Measurements from ENCODE around the gene TGM1. TPM values are rescaled to one million over a fixed set of nuclear protein-coding genes. Genes with fewer than 3 reads are reported as not detected.

TGM1 gene
- polyA plus RNA-seq, 2 of the 4 experiments (the other 2 are of a cell fraction): 0.61 to 1.3 TPM

GRCh38 chr14:24243336-24243836 lies 19.6 kb downstream of the TGM1 start (continued):
- TF ChIP-seq HOXA7 (CRISPR knock-in tag; IDR thresholded peaks at IDR 0.05): no peak
- TF ChIP-seq SMC3 (IDR thresholded peaks at IDR 0.05): no peak
- no peak for TF ChIP-seq BHLHE40 (IDR thresholded peaks at IDR 0.05; ENCODE audit: low read depth, low read length)
- no peak for TF ChIP-seq SREBF2 (IDR thresholded peaks at IDR 0.05)
- no peak for TF ChIP-seq ATOH8 (CRISPR knock-in tag; IDR thresholded peaks at IDR 0.05; ENCODE audit: low read depth)

GRCh38 chr14:24241829-24242443 lies 21.0 kb downstream of the TGM1 start:
- Histone ChIP-seq H3K27ac (peak overlapping the region; percentile 89 to 99), H3K4me3 (peak overlapping the region; percentile 64), H3K4me2 (peak overlapping the region; percentile 78), H3K4me1 (peaks cover 11% of the 10 kb centered on the region), H3K9me3 (no peaks in the 10 kb centered on the region)
- POLR2A ChIA-PET: interaction anchor here (0.6 to 2.5 kb wide), 32 partner anchors 8 to 200 kb away, joined by 3 to 53 read pairs (median 5); partner anchors contain the start of genes CBLN3, CHMP4A, CIDEB and DHRS1
- DNase-seq (ENCODE audit: low read depth in 1 of 2, low spot score in 1 of 2) (peak in 1 of 2 experiments; percentile 97), ATAC-seq (peak; percentile 89 to 93), FAIRE-seq (no peak)
- TF ChIP-seq NPAS2 (CRISPR knock-in tag; IDR thresholded peaks at IDR 0.05; ENCODE audit: borderline replicate concordance) (no peak), CTCF (IDR thresholded peaks at IDR 0.05) (no peak), CBX2 (IDR thresholded peaks at IDR 0.05; ENCODE audit: borderline replicate concordance, low read depth) (no peak), HEYL (CRISPR knock-in tag; IDR thresholded peaks at IDR 0.05) (no peak), RAD21 (conservative IDR thresholded peaks at IDR 0.05 in 1 of 2, IDR thresholded peaks at IDR 0.05 in 1 of 2) (no peak), SREBF2 (IDR thresholded peaks at IDR 0.05) (no peak), ATOH8 (CRISPR knock-in tag; IDR thresholded peaks at IDR 0.05; ENCODE audit: low read depth) (no peak), EHMT2 (IDR thresholded peaks at IDR 0.05; ENCODE audit: low read depth) (no peak)
- TF ChIP-seq, protein P1, sequence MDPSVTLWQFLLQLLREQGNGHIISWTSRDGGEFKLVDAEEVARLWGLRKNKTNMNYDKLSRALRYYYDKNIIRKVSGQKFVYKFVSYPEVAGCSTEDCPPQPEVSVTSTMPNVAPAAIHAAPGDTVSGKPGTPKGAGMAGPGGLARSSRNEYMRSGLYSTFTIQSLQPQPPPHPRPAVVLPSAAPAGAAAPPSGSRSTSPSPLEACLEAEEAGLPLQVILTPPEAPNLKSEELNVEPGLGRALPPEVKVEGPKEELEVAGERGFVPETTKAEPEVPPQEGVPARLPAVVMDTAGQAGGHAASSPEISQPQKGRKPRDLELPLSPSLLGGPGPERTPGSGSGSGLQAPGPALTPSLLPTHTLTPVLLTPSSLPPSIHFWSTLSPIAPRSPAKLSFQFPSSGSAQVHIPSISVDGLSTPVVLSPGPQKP (IDR thresholded peaks at IDR 0.05; ENCODE audit: low read depth, low read length): no peak
- CTCF ChIA-PET: interaction anchor here (0.6 to 21.7 kb wide), 32 partner anchors 9 to 195 kb away, joined by 3 to 601 read pairs (median 5); partner anchors contain the start of genes CIDEB, DHRS1, GMPR2 and IPO4
- WGBS (ENCODE audit: missing lambda C conversion rate): 6% methylated on average over 17 of the region's 39 CpGs

DNA sequence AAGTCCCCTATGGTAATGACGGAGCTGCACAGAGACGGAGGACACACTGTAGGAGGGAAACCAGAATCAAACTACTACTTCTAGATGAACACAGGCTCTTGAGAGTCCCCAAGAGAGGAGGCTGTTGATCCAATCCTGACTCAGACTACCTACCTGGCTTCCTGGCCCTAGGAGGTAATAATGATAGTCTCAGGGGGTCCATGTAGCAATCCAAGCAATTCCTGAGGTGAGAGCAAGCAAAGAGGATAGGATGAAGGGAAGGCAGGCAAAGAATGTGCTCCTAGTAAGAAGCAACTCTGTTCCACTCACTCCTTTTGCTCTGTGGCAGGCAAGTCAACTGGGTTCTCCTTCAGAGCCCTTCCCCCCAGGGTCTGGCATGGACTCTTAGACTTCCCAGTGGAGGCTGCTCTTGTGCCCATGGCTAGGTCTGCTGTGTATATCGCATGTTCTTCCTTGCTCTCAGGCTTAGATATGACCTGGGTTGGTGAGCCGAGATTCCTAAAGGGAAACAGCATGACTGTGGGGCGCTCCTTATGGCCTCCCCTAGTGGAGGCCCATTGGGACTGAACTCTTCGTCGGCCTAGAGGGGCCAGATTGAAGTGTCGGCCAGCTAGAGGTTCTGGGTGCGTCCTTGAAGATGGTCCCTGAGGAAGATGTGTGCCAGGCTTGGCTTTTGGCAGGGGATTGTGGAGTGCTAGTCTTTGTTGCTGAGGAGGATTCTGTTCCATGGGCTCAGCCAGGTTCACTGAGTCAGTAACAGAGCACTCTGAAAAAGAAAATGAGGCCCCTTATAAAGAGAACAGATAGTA lies 22.7 kb downstream of the TGM1 start:
- no peak overlapping the region for H3K4me2 ChIP-seq
- H3K4me1 ChIP-seq: peaks cover 11% of the 10 kb centered on the region
- no peak overlapping the region for H3K27ac ChIP-seq
- POLR2A ChIA-PET: no interaction called here
- FAIRE-seq: no peak
- no peaks in the 10 kb centered on the region for H3K9me3 ChIP-seq
- CTCF ChIA-PET: interaction anchor here (3.4 to 21.7 kb wide), 5 partner anchors 15 to 61 kb away, joined by 11 to 601 read pairs (median 63); partner anchors contain the start of genes CIDEB, DHRS1, LTB4R and LTB4R2
- no peak for DNase-seq (ENCODE audit: low read depth in 1 of 2, low spot score in 1 of 2)
- TF ChIP-seq ESRRA (IDR thresholded peaks at IDR 0.05; ENCODE audit: borderline replicate concordance, low read length) (no peak), FOSB (CRISPR knock-in tag; IDR thresholded peaks at IDR 0.05) (no peak), NPAS2 (CRISPR knock-in tag; IDR thresholded peaks at IDR 0.05; ENCODE audit: borderline replicate concordance) (no peak), FOXS1 (CRISPR knock-in tag; IDR thresholded peaks at IDR 0.05) (no peak), HOXB5 (CRISPR knock-in tag; IDR thresholded peaks at IDR 0.05) (no peak), POLR2AphosphoS2 (conservative IDR thresholded peaks at IDR 0.05; ENCODE audit: low read length) (no peak)
- TF ChIP-seq, protein P2, sequence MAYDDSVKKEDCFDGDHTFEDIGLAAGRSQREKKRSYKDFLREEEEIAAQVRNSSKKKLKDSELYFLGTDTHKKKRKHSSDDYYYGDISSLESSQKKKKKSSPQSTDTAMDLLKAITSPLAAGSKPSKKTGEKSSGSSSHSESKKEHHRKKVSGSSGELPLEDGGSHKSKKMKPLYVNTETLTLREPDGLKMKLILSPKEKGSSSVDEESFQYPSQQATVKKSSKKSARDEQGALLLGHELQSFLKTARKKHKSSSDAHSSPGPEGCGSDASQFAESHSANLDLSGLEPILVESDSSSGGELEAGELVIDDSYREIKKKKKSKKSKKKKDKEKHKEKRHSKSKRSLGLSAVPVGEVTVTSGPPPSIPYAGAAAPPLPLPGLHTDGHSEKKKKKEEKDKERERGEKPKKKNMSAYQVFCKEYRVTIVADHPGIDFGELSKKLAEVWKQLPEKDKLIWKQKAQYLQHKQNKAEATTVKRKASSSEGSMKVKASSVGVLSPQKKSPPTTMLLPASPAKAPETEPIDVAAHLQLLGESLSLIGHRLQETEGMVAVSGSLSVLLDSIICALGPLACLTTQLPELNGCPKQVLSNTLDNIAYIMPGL (CRISPR knock-in tag; IDR thresholded peaks at IDR 0.05; ENCODE audit: borderline replicate concordance): no peak
- ATAC-seq: no peak
- WGBS (ENCODE audit: missing lambda C conversion rate): 90% methylated on average over 9 of the region's 9 CpGs
- no peak overlapping the region for H3K4me3 ChIP-seq
